NAMALWA (cell line): ENCODE data around the gene INSYN2B.
"Not testable (repeated sequence)": the region's sequence is repeated elsewhere in the genome, so short reads cannot be mapped to it uniquely, and the experiment has no call there.

Experiments used
- DNase-seq: peaks from one replicate; pipeline ENCODE4 v3.0.0-alpha.2; 2015; ENCODE audit warnings: low spot score

The INSYN2B gene

GRCh38 chr5:169848792-169849191 is 131.5 kb downstream of the INSYN2B start:
- no peak for DNase-seq

- no peak for DNase-seq
Measured at GRCh38 chr5:169848271-169848670, 132.0 kb downstream of the INSYN2B start.

- no peak for DNase-seq
Measured at GRCh38 chr5:169847519-169847918, 132.8 kb downstream of the INSYN2B start.

- no peak for DNase-seq
Measured at GRCh38 chr5:169842699-169843098, 137.6 kb downstream of the INSYN2B start.

- DNase-seq, result no peak
Measured at GRCh38 chr5:169840405-169840804, 139.9 kb downstream of the INSYN2B start.

GRCh38 chr5:169838688-169839087 is 141.6 kb downstream of the INSYN2B start:
- DNase-seq, result no peak

- no peak for DNase-seq
Measured at GRCh38 chr5:169837686-169838085, 142.6 kb downstream of the INSYN2B start.

- no peak for DNase-seq
Measured at GRCh38 chr5:169836835-169837536, 143.3 kb downstream of the INSYN2B start.

- not testable (repeated sequence) for DNase-seq
Measured at GRCh38 chr5:169834540-169834939, 145.8 kb downstream of the INSYN2B start.

- not testable (repeated sequence) for DNase-seq
Measured at GRCh38 chr5:169833681-169834292, 146.5 kb downstream of the INSYN2B start.

- no peak for DNase-seq
Measured at GRCh38 chr5:169832845-169833244, 147.4 kb downstream of the INSYN2B start.

- no peak for DNase-seq
Measured at GRCh38 chr5:169832304-169832703, 148.0 kb downstream of the INSYN2B start.

GRCh38 chr5:169831331-169831730 is 149.0 kb downstream of the INSYN2B start:
- DNase-seq, result no peak

- no peak for DNase-seq
Measured at GRCh38 chr5:169828385-169828784, 151.9 kb downstream of the INSYN2B start.

- DNase-seq, result no peak
Measured at GRCh38 chr5:169827769-169828168, 152.5 kb downstream of the INSYN2B start.

- peak; percentile 15 for DNase-seq
Measured at GRCh38 chr5:169826618-169827017, 153.7 kb downstream of the INSYN2B start.

GRCh38 chr5:169817031-169817430 is 163.3 kb downstream of the INSYN2B start:
- DNase-seq, result no peak

GRCh38 chr5:169814522-169814921 is 165.8 kb downstream of the INSYN2B start:
- no peak for DNase-seq
